GM18511 (cell line): ENCODE results near the gene HNRNPM.
A peak's percentile ranks its signal among the peaks of the same experiment; 100 is the strongest.

Source experiments
- ATAC-seq: cut with Tn5 transposase; IDR thresholded peaks from one replicate; pipeline ENCODE4 v1.9.1; 2021; ENCODE audit warnings: mild to moderate bottlenecking, moderate library complexity; ENCODE audit not compliant: unreplicated experiment

The HNRNPM gene

DNA sequence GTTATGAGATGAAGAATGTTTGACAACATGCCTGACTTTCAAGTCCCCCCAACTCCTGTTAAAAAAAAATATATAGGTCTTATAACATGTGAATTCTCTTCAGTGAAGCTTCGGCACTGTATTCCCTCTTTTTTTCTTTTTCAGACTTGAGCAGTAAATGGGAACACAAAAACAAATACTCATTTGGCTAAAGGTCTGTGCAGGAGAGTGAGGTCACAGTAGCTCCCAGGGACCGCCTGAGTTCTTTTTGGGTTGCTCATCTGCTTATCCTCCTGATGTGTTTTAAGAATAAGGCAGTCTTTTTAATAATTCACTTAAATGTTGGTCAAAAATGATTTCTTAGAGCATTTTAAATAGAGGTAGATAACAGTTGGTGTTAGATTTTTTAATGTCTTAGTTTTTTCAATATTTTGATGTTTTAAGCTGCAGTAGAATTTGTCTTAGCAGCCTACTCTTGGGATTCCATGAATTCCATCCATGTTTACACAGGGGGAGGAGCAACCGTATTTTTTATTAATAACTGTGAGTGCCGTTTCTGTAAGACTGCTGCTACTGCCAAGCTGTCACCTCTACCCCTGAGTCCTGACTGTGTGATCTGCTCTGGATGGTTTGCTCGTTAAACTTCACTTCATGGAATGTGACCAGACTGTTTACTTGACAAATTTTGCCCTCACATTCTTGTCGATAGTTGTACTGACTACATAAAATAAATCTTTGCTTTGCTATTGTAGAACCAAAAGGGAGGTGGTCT is 14.9 kb downstream of the HNRNPM start:
- ATAC-seq = no peak

DNA sequence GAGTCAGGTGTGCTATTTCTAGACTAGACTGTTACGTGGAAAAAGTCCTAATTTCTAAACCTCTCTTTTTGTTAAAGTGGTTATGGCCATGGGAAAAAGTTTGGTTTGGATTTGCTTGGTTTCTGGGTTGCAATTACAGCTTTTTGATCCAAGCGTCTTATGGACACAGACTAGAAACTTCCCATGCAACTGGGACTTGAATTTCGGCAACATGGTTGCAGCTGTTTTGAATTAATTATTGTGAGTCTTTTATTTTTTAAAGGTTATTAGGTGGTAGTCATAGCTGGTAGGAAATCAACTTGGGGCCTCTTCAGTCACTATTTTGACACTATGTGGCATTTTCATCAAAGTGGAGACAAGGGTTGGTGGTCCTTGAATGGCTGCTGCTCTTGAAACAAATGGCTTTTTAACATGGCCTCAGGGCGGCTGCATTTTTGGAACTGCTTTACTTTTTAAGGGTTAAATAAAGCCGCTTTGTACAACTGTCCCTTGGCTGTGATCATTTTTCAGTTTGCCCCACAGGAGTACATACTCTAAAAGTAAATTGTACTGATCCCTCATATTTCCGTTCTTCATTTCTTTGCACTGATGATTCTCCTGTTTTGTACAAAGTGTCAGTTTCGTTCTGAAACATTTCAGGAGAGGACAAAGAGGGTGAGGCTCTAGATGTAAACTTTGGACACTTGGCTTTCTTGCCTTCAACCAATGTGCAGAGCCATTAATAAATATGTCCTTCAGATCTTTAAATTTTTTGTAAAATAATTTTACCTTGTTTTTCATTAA is 15.9 kb downstream of the HNRNPM start:
- ATAC-seq = no peak

- ATAC-seq = no peak
Measured at GRCh38 chr19:8461376-8461775, 16.6 kb downstream of the HNRNPM start.

- ATAC-seq = no peak
Measured at GRCh38 chr19:8461891-8462290, 17.1 kb downstream of the HNRNPM start.

DNA sequence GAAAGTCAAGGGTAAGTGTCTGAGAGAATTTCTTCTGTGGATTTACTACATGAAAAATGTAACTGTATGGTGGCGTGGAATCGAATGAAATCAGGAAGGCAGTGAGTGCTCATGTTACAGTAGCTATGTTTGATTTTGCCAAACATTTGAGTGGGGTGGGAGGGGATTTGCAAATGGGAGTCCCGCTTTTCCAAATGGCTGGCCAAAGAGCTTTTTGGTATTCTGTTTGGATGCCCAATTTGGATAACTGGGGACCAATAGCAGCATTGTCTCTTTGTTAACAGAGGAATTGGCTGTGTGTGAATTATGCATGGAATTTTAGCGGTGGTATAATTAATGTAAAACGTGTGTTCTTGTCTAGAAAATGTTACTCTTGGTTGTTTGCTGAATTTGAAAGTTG is 17.8 kb downstream of the HNRNPM start:
- ATAC-seq = no peak

- no peak for ATAC-seq
Measured at GRCh38 chr19:8463365-8463764, 18.6 kb downstream of the HNRNPM start.

DNA sequence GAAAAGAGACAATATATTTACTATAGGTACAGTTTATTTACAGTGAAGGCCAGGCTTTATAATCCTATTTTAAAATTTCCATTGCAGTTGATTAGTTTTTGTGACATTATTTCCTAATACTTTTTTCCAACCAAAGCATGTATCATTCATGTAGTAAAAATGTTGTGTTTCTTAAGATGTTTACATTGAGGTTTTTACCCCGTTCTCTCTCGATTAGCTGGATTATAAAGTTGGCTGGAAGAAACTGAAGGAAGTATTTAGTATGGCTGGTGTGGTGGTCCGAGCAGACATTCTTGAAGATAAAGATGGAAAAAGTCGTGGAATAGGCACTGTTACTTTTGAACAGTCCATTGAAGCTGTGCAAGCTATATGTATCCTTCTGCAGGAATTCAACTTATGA is 21.2 kb downstream of the HNRNPM start:
- no peak for ATAC-seq

DNA sequence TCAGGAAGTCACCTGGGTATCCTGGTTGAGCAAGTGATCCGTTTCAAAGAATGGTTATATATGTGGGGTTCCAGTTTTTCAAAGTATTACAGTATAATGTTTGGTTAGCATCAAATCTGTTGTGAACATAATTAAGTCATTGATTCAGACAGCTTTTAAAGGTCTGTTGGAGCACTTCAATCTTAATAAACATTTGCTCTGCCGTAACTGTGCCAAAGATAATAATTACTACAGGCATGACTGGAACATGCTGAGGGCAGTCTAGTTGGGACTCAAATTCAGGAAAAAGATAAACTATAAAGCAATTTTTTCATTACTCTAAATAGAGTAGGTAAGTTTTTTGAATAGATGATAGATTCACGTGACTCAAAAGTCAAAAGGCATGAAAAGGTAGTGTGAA is 23.3 kb downstream of the HNRNPM start:
- no peak for ATAC-seq

GRCh38 chr19:8468761-8469373 is 24.1 kb downstream of the HNRNPM start:
- no peak for ATAC-seq

- ATAC-seq = no peak
Measured at GRCh38 chr19:8469613-8470368, 25.0 kb downstream of the HNRNPM start.

- ATAC-seq = peak; percentile 69
Measured at GRCh38 chr19:8473648-8474476, 29.1 kb downstream of the HNRNPM start.

GRCh38 chr19:8475005-8475404 is 30.2 kb downstream of the HNRNPM start:
- ATAC-seq = no peak

DNA sequence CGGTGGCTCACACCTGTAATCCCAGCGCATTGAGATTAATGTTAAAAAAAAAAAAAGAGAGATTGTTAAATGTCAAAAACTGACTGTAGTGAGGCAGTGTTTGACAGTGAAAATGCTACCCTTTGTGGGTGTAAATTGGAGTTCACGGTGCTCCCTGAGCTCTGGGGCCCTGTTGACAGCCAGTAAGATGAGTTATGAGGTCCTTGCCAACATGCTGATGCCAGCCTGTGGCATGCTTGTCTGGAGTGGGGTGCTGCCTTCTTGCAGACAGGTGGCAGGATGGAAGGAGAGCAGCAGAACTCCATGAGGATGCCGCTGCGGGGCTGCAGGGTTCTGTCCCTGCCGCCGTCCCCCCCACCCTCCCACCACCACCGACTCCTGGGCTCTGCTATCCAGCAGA is 31.7 kb downstream of the HNRNPM start:
- ATAC-seq = no peak

DNA sequence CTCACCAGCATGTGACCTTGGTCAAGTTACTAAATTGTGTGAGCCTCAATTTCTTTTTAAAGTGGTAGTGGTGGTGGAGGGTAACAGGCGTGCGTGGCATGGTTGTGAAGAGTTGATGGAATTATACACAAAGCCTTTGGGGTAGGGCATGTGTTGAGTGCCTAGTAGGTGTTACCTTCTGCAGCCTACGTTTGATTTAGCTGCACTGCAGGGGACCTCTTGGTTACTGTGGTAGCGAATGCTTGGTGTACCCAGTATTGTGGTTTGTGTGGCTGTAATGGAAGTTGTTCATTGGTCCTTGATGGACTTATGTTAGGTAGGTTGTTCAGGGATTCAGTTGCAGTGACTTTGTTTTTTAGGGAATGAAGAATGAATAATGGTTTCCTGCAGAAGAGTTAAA is 33.1 kb downstream of the HNRNPM start:
- no peak for ATAC-seq

DNA sequence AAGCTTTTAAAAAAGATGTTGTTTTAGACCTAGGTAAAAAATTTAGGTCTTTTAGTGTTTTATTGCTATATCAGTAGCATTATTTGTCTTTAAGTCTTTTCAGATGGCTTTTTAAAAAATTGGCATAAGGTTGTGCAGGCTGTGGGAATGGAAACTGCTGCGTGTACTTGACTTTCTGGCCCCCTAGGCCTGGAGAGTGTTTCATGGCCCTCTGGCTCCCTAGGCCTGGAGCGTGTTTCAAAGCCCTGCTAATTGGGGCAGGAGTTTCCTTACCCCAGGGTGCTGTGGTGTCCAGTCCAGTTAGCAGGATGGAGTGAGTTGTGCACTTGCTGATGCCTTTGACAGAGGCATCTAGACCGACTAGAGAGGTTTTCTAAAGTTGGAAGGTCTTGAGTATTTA is 33.8 kb downstream of the HNRNPM start:
- no peak for ATAC-seq

DNA sequence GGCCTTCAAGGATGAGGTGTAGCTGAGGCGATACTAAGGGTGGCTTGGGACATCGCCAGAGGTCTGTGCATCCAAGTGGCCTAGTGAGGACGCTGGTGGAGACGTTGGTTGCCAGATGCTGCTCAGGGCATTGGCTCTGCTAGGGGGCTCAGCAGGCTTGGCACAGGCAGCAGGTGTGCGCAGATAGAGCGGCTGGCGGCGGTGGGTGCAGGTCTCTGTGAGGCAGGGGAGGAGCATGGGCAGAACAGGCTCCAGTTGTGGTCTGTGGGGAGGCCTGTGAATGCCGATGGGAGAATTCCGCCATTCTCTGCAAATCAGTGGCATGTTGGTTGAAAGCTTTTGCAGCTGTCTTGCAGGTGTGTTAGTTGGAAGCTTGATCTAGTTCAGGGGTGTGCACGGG is 36.4 kb downstream of the HNRNPM start:
- ATAC-seq = no peak

- no peak for ATAC-seq
Measured at GRCh38 chr19:8481616-8482015, 36.8 kb downstream of the HNRNPM start.

- ATAC-seq = no peak
Measured at GRCh38 chr19:8482696-8483095, 37.9 kb downstream of the HNRNPM start.

- no peak for ATAC-seq
Measured at GRCh38 chr19:8483165-8483564, 38.4 kb downstream of the HNRNPM start.

DNA sequence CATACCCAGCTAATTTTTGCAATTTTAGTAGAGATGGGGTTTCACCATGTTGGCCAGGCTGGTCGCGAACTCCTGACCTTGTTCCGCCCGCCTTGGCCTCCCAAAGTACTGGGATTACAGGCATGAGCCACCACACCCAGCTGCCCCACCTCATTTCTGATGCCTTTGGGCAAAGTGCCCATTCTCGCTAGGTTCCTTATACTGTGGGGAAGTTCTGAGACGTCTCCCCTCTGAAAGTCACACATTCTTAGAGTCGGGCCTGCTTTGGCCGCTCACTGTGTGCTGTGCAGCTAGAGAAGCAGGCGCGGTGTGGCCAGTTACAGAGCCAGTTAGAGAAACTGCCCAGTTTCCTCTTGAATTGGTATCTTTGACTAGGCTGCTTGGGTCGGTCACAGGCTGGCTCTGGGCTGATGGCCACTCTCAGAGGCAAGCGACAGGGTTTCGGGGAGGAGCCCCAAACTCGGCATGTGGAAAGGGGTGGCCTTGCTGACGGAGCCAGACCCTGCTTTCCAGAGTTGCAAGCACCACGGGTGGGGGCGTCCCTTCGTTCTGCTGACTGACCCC is 39.6 kb downstream of the HNRNPM start:
- ATAC-seq = no peak
